ENCODE data around the gene MILR1.

DNA sequence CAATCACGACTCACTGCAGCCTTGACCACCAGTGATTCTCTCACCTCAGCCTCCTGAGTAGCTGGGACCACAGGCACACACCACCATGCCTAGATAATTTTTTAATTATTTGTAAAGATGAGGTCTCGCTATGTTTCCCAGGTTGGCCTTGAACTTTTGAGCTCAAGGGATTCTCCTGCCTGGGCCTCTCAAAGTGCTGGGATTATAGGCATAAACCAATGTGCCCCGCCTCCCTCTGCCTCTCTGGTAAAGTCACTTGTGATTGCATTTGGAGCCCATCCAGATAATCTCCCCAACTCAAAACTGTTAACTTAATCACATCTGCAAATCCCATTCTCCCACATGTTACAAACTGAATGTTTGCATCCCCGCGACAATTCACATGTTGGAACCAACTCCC is 46.4 kb upstream of the MILR1 start:
- no peak for TF ChIP-seq POLR2A (IDR thresholded peaks at IDR 0.05; ENCODE audit: low read depth, low read length)
- TF ChIP-seq EZH2 (IDR thresholded peaks at IDR 0.05; ENCODE audit: borderline replicate concordance, low read depth, low read length, severe bottlenecking), result no peak
- TF ChIP-seq, protein P1, sequence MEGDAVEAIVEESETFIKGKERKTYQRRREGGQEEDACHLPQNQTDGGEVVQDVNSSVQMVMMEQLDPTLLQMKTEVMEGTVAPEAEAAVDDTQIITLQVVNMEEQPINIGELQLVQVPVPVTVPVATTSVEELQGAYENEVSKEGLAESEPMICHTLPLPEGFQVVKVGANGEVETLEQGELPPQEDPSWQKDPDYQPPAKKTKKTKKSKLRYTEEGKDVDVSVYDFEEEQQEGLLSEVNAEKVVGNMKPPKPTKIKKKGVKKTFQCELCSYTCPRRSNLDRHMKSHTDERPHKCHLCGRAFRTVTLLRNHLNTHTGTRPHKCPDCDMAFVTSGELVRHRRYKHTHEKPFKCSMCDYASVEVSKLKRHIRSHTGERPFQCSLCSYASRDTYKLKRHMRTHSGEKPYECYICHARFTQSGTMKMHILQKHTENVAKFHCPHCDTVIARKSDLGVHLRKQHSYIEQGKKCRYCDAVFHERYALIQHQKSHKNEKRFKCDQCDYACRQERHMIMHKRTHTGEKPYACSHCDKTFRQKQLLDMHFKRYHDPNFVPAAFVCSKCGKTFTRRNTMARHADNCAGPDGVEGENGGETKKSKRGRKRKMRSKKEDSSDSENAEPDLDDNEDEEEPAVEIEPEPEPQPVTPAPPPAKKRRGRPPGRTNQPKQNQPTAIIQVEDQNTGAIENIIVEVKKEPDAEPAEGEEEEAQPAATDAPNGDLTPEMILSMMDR (IDR thresholded peaks at IDR 0.05; ENCODE audit: extremely low read depth in 1 of 2, insufficient read depth in 1 of 2, low read depth in 1 of 2, low read length in 2 of 2), result no peak
- TF ChIP-seq POLR2AphosphoS5 (IDR thresholded peaks at IDR 0.05; ENCODE audit: insufficient read depth, low read depth, low read length), result no peak
- TF ChIP-seq, protein P2, sequence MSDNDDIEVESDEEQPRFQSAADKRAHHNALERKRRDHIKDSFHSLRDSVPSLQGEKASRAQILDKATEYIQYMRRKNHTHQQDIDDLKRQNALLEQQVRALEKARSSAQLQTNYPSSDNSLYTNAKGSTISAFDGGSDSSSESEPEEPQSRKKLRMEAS (IDR thresholded peaks at IDR 0.05; ENCODE audit: insufficient read depth, insufficient read length), result no peak
- no peak for TF ChIP-seq FOS (IDR thresholded peaks at IDR 0.05; ENCODE audit: borderline replicate concordance, insufficient read depth, low read length)

Data from endothelial cell of umbilical vein (primary cell).